ENCODE data around the gene HACD4. TPM values are rescaled to one million over a fixed set of nuclear protein-coding genes. Genes with fewer than 3 reads are reported as not detected.

Gene HACD4
- total and polyA plus RNA-seq, 2 donors (not counting 3 experiments of a cell fraction or from before 2014, with no cell fraction given): 1.3 to 1.4 TPM

DNA sequence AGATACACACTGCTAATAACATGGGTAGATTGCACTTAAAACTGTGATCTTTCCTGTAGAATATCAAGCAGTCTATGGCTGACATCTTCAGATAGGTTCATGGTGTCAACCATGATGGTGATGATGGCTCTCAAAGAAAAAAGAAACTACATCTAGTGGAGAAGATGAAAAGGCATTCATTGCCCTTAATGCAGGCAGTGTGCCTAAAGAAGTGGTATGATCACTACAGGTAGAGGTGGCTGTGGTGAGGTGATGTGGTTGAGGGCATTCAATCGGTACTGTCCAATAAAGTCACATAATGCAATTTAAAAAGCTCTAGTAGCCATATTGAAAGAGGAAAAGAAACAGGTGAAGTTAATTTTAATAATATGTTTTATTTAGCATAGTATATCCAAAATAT lies 49.4 kb upstream of the HACD4 start:
- Histone ChIP-seq H3K79me2 (ENCODE audit: control insufficient read depth, insufficient read depth, low read length) (no peaks in the 10 kb centered on the region), H4K20me1 (replicated peaks; ENCODE audit: control insufficient read depth, extremely low read depth, insufficient read depth, low read length) (no peaks in the 10 kb centered on the region), H3K27me3 (ENCODE audit: control insufficient read depth in 2 of 2, insufficient read depth in 2 of 2, low read length in 2 of 2) (peaks cover 2 to 4% of the 10 kb centered on the region in 2 experiments), H3K9me1 (replicated peaks; ENCODE audit: control insufficient read depth, extremely low read depth, insufficient read depth, low read length) (peaks cover 2% of the 10 kb centered on the region), H3K4me3 (replicated peaks in 1 of 3; ENCODE audit: insufficient read depth in 1 of 3, low read depth in 1 of 3, low read length in 3 of 3) (no peak overlapping the region), H3K36me3 (ENCODE audit: control insufficient read depth in 2 of 2, extremely low read depth in 1 of 2, insufficient read depth in 2 of 2, low read length in 2 of 2) (no peaks in the 10 kb centered on the region), H3K27ac (ENCODE audit: insufficient read depth, low read depth, low read length) (no peak overlapping the region), H3K9ac (replicated peaks; ENCODE audit: extremely low read depth, insufficient read depth, low read length) (no peak overlapping the region), H3K4me1 (ENCODE audit: control insufficient read depth, extremely low read depth, insufficient read depth, low read length) (peaks cover 13% of the 10 kb centered on the region), H3K4me2 (ENCODE audit: insufficient read depth, low read length) (no peak overlapping the region), H2AFZ (ENCODE audit: low read depth, low read length) (no peak overlapping the region), H3K9me3 (replicated peaks; ENCODE audit: control insufficient read depth, insufficient read depth, low read length) (no peaks in the 10 kb centered on the region)
- TF ChIP-seq MYC (IDR thresholded peaks at IDR 0.05; ENCODE audit: low read depth, low read length) (no peak), JUN (IDR thresholded peaks at IDR 0.05; ENCODE audit: borderline replicate concordance, insufficient read depth, insufficient read length, low read depth) (no peak), EZH2 (IDR thresholded peaks at IDR 0.05; ENCODE audit: borderline replicate concordance, low read depth, low read length, severe bottlenecking) (no peak), GATA2 (IDR thresholded peaks at IDR 0.05; ENCODE audit: insufficient read depth, insufficient read length, low read depth, low read length) (no peak)
- TF ChIP-seq, protein P1, sequence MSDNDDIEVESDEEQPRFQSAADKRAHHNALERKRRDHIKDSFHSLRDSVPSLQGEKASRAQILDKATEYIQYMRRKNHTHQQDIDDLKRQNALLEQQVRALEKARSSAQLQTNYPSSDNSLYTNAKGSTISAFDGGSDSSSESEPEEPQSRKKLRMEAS (IDR thresholded peaks at IDR 0.05; ENCODE audit: insufficient read depth, insufficient read length): no peak
- TF ChIP-seq, protein P2, sequence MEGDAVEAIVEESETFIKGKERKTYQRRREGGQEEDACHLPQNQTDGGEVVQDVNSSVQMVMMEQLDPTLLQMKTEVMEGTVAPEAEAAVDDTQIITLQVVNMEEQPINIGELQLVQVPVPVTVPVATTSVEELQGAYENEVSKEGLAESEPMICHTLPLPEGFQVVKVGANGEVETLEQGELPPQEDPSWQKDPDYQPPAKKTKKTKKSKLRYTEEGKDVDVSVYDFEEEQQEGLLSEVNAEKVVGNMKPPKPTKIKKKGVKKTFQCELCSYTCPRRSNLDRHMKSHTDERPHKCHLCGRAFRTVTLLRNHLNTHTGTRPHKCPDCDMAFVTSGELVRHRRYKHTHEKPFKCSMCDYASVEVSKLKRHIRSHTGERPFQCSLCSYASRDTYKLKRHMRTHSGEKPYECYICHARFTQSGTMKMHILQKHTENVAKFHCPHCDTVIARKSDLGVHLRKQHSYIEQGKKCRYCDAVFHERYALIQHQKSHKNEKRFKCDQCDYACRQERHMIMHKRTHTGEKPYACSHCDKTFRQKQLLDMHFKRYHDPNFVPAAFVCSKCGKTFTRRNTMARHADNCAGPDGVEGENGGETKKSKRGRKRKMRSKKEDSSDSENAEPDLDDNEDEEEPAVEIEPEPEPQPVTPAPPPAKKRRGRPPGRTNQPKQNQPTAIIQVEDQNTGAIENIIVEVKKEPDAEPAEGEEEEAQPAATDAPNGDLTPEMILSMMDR (IDR thresholded peaks at IDR 0.05; ENCODE audit: extremely low read depth in 1 of 2, insufficient read depth in 1 of 2, low read depth in 1 of 2, low read length in 2 of 2): no peak
- POLR2A ChIA-PET: no interaction called here
- intact Hi-C loops (cut with micrococcal nuclease) (no loop called here), dilution Hi-C loops (cut with MboI; ENCODE audit: extremely low pct_ligation_motif_present, low sequenced_read_pairs) (no loop called here)
- no TSS peak for BruUV-seq (replicated peaks)
- CTCF ChIA-PET: interaction anchor here (1.0 kb wide), 3 partner anchors 11 to 50 kb away, joined by 3 to 6 read pairs (median 3); no protein-coding TSS in a partner anchor
- DNase-seq (ENCODE audit: low read depth, low spot score) (no peak), FAIRE-seq (no peak)
